K562 (cell line): ENCODE data around the gene PSD4.
A peak's percentile ranks its signal among the peaks of the same experiment; 100 is the strongest.

Experiments
- BCL6 ChIP-seq: fragments of 250-450 bp; sonication (Bioruptor Pico); IDR thresholded peaks from 2 replicates; pipeline ENCODE4 v1.4.0; 2020
- BRCA1 ChIP-seq, 2 experiments: fragments of 450-650 bp in 1 of 2; sonication (generic) in 1 of 2; formaldehyde crosslinking in 1 of 2; IDR thresholded peaks; 2 replicates each; pipeline versions ENCODE4 v1.5.0 to v1.6.1; 2017 to 2020; ENCODE audit warnings: mild to moderate bottlenecking in 1 of 2, missing genetic modification reagents in 1 of 2
- KAT7 ChIP-seq: sonication (generic); formaldehyde crosslinking; IDR thresholded peaks from 2 replicates; pipeline ENCODE4 v1.8.0; 2022; ENCODE audit warnings: missing genetic modification reagents, mild to moderate bottlenecking, borderline replicate concordance
- PHF20 ChIP-seq: fragments of 450-650 bp; IDR thresholded peaks from 2 replicates; pipeline ENCODE4 v1.6.1; 2018; ENCODE audit not compliant: partially characterized antibody
- POLR2A ChIP-seq: fragments of 450-650 bp; conservative IDR thresholded peaks from 2 replicates; pipeline ENCODE4 v1.6.1; 2016
- SMAD3 ChIP-seq: fragments of 450-650 bp; formaldehyde crosslinking; conservative IDR thresholded peaks from 2 replicates; pipeline ENCODE4 v1.4.0; 2020; ENCODE audit warnings: mild to moderate bottlenecking
- SP1 ChIP-seq: sonication (generic); formaldehyde crosslinking; IDR thresholded peaks from 2 replicates; pipeline ENCODE4 v1.8.1; 2022; ENCODE audit warnings: mild to moderate bottlenecking, missing genetic modification reagents
- ZFP1 ChIP-seq: fragments of 450-650 bp; formaldehyde crosslinking; IDR thresholded peaks from 2 replicates; pipeline ENCODE4 v1.4.0; 2020; ENCODE audit warnings: mild to moderate bottlenecking, mixed read lengths
- TF ChIP-seq, protein P1 (sequence below), 3 experiments: IDR thresholded peaks in 2 of 3; conservative IDR thresholded peaks in 1 of 3; 2 replicates each; pipeline ENCODE4 v1.5.1; 2011 to 2012; ENCODE audit warnings: low read length in 3 of 3, mild to moderate bottlenecking in 3 of 3, control low read depth in 2 of 3, improper control_type of control experiment in 1 of 3, inconsistent platforms in 1 of 3, low read depth in 1 of 3, mixed read lengths in 1 of 3, moderate library complexity in 1 of 3; ENCODE audit not compliant: insufficient read depth in 2 of 3
- TF ChIP-seq, protein P2 (sequence below): sonication (generic); formaldehyde crosslinking; IDR thresholded peaks from 2 replicates; pipeline ENCODE4 v1.8.1; 2023; ENCODE audit warnings: mild to moderate bottlenecking, missing genetic modification reagents
- TF ChIP-seq, protein P3 (sequence below): fragments of 450-650 bp; IDR thresholded peaks from 2 replicates; pipeline ENCODE4 v1.7.1; 2018; ENCODE audit warnings: mild to moderate bottlenecking, low read depth; ENCODE audit not compliant: partially characterized antibody

DNA sequence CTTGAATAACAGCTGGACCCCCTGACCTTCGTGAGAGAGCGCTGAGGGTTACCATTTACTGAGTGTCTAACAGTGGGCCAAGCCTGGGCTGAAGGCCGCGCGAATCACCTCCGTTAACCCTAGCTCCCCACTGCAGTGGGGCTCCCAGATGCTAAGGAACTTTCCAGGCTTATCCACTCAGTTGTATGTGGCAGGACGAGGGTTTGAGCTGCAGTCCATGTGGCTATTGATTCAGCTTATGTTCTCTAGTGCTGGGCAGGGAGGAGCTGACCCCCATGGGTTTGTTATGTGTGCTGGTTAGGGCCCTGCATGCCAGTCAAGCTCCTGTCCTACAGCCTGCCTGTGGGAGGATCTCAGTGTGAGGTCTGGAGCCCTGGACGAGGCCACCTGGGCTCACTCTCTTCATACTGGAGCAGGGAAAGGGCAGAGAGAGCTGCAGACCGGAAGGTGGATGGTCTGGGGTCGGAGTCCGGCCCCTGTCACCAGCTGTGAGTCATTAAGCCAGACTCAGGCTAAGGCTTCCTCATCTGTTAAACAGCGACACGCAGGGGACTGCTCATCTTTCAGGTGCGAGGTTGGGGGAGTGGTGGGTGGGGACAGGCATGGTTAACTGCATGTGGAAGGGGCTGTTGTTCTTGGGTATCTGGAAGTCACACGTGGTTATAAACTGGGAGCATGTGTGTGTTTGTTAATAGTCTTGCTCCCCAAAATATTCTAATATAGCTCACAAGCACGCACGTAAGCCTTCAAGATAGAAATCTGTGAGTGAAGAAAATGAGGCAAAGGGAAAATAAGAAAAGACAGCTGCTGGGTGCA lies 6.6 kb downstream of the PSD4 start:
- TF ChIP-seq, protein P1, sequence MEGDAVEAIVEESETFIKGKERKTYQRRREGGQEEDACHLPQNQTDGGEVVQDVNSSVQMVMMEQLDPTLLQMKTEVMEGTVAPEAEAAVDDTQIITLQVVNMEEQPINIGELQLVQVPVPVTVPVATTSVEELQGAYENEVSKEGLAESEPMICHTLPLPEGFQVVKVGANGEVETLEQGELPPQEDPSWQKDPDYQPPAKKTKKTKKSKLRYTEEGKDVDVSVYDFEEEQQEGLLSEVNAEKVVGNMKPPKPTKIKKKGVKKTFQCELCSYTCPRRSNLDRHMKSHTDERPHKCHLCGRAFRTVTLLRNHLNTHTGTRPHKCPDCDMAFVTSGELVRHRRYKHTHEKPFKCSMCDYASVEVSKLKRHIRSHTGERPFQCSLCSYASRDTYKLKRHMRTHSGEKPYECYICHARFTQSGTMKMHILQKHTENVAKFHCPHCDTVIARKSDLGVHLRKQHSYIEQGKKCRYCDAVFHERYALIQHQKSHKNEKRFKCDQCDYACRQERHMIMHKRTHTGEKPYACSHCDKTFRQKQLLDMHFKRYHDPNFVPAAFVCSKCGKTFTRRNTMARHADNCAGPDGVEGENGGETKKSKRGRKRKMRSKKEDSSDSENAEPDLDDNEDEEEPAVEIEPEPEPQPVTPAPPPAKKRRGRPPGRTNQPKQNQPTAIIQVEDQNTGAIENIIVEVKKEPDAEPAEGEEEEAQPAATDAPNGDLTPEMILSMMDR (IDR thresholded peaks at IDR 0.05 in 2 of 3, conservative IDR thresholded peaks at IDR 0.05 in 1 of 3; ENCODE audit: insufficient read depth in 2 of 3, low read depth in 1 of 3, low read length in 3 of 3), result peak in 1 of 3 experiments; percentile 10; a peak in 1 of 6 replicates
- no peak for TF ChIP-seq SP1 (CRISPR knock-in tag)
- TF ChIP-seq POLR2A, result no peak
- no peak for TF ChIP-seq ZFP1 (CRISPR knock-in tag)
- no peak for TF ChIP-seq KAT7 (CRISPR knock-in tag)
- TF ChIP-seq BCL6 (CRISPR knock-in tag), result no peak
- TF ChIP-seq, protein P2, sequence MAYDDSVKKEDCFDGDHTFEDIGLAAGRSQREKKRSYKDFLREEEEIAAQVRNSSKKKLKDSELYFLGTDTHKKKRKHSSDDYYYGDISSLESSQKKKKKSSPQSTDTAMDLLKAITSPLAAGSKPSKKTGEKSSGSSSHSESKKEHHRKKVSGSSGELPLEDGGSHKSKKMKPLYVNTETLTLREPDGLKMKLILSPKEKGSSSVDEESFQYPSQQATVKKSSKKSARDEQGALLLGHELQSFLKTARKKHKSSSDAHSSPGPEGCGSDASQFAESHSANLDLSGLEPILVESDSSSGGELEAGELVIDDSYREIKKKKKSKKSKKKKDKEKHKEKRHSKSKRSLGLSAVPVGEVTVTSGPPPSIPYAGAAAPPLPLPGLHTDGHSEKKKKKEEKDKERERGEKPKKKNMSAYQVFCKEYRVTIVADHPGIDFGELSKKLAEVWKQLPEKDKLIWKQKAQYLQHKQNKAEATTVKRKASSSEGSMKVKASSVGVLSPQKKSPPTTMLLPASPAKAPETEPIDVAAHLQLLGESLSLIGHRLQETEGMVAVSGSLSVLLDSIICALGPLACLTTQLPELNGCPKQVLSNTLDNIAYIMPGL (CRISPR knock-in tag), result no peak
- no peak for TF ChIP-seq PHF20
- TF ChIP-seq, protein P3, sequence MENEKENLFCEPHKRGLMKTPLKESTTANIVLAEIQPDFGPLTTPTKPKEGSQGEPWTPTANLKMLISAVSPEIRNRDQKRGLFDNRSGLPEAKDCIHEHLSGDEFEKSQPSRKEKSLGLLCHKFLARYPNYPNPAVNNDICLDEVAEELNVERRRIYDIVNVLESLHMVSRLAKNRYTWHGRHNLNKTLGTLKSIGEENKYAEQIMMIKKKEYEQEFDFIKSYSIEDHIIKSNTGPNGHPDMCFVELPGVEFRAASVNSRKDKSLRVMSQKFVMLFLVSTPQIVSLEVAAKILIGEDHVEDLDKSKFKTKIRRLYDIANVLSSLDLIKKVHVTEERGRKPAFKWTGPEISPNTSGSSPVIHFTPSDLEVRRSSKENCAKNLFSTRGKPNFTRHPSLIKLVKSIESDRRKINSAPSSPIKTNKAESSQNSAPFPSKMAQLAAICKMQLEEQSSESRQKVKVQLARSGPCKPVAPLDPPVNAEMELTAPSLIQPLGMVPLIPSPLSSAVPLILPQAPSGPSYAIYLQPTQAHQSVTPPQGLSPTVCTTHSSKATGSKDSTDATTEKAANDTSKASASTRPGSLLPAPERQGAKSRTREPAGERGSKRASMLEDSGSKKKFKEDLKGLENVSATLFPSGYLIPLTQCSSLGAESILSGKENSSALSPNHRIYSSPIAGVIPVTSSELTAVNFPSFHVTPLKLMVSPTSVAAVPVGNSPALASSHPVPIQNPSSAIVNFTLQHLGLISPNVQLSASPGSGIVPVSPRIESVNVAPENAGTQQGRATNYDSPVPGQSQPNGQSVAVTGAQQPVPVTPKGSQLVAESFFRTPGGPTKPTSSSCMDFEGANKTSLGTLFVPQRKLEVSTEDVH, result no peak
- TF ChIP-seq SMAD3 (CRISPR knock-in tag), result no peak
- no peak for TF ChIP-seq BRCA1 (IDR thresholded peaks at IDR 0.05)
- no peak for TF ChIP-seq BRCA1 (CRISPR knock-in tag; IDR thresholded peaks at IDR 0.05)
